Effector CD8-positive, alpha-beta T cell (primary cell): ENCODE measurements around the gene ASL.
"Not testable (repeated sequence)": the region's sequence is repeated elsewhere in the genome, so short reads cannot be mapped to it uniquely, and the experiment has no call there.

Experiments used
- DNase-seq: peaks from one replicate; lab custom pipeline; 2025; lab: John Stamatoyannopoulos, UW

The ASL gene

GRCh38 chr7:66076462-66077329, 1.1 kb downstream of the ASL start:
- DNase-seq: no peak

- DNase-seq: no peak
Measured at GRCh38 chr7:66078067-66078466, 2.4 kb downstream of the ASL start.

GRCh38 chr7:66082083-66082482, 6.5 kb downstream of the ASL start:
- DNase-seq: no peak

- no peak for DNase-seq
Measured at GRCh38 chr7:66082886-66083415, 7.3 kb downstream of the ASL start.

GRCh38 chr7:66083677-66084076, 8.1 kb downstream of the ASL start:
- no peak for DNase-seq

GRCh38 chr7:66088861-66089838, 13.5 kb downstream of the ASL start:
- no peak for DNase-seq

GRCh38 chr7:66092654-66093053, 17.0 kb downstream of the ASL start:
- no peak for DNase-seq

GRCh38 chr7:66095010-66095409, 19.4 kb downstream of the ASL start:
- no peak for DNase-seq

- DNase-seq: no peak
Measured at GRCh38 chr7:66099232-66099550, 23.6 kb downstream of the ASL start.

GRCh38 chr7:66099551-66100407, 24.2 kb downstream of the ASL start:
- peak; percentile 16 for DNase-seq

- no peak for DNase-seq
Measured at GRCh38 chr7:66100408-66101050, 24.9 kb downstream of the ASL start.

- not testable (repeated sequence) for DNase-seq
Measured at GRCh38 chr7:66102168-66102567, 26.5 kb downstream of the ASL start.

- DNase-seq: not testable (repeated sequence)
Measured at GRCh38 chr7:66103994-66104393, 28.4 kb downstream of the ASL start.

GRCh38 chr7:66105263-66105748, 29.7 kb downstream of the ASL start:
- DNase-seq: no peak

- not testable (repeated sequence) for DNase-seq
Measured at GRCh38 chr7:66108410-66108809, 32.8 kb downstream of the ASL start.

GRCh38 chr7:66110856-66111255, 35.2 kb downstream of the ASL start:
- no peak for DNase-seq

GRCh38 chr7:66114743-66115649, 39.4 kb downstream of the ASL start, which contains the start of gene CRCP:
Gene CRCP, plus strand, starts transcription at chr7:66114847. Its CDS starts 116 bp downstream, at chr7:66114963.
- DNase-seq: peak; percentile 77

- not testable (repeated sequence) for DNase-seq
Measured at GRCh38 chr7:66116680-66117420, 41.2 kb downstream of the ASL start.

GRCh38 chr7:66118603-66119002, 43.0 kb downstream of the ASL start:
- DNase-seq: no peak
